NCI-H1436 (cell line): ENCODE measurements around the gene DUSP8.
"Not testable (repeated sequence)": the region's sequence is repeated elsewhere in the genome, so short reads cannot be mapped to it uniquely, and the experiment has no call there.

ENCODE experiments used
- DNase-seq: peaks from one replicate; lab custom pipeline; 2025; lab: John Stamatoyannopoulos, UW

The DUSP8 gene

GRCh38 chr11:1572197-1573076, at the start of gene DUSP8:
Gene DUSP8, minus strand, starts transcription at chr11:1572271. Its CDS starts 6,445 bp downstream, at chr11:1565826.
- DNase-seq = peak; percentile 89

GRCh38 chr11:1619449-1619848, 47.4 kb upstream of the DUSP8 start:
- no peak for DNase-seq

GRCh38 chr11:1618231-1618630, 46.2 kb upstream of the DUSP8 start:
- DNase-seq = no peak

- no peak for DNase-seq
These were observed 36.3 kb upstream of the DUSP8 start, which contains the start of gene KRTAP5-3 for GRCh38 chr11:1608363-1608762. Gene KRTAP5-3, minus strand, starts transcription at chr11:1608463. Its CDS starts 78 bp downstream, at chr11:1608385.

GRCh38 chr11:1607901-1608300, 35.8 kb upstream of the DUSP8 start:
- DNase-seq = not testable (repeated sequence)

- DNase-seq = not testable (repeated sequence)
These were observed 35.2 kb upstream of the DUSP8 start for GRCh38 chr11:1607156-1607845.

GRCh38 chr11:1605923-1606322, 33.9 kb upstream of the DUSP8 start:
- DNase-seq = not testable (repeated sequence)

GRCh38 chr11:1604711-1605110, 32.6 kb upstream of the DUSP8 start:
- no peak for DNase-seq

- no peak for DNase-seq
These were observed 32.1 kb upstream of the DUSP8 start for GRCh38 chr11:1604181-1604580.

GRCh38 chr11:1603629-1604028, 31.6 kb upstream of the DUSP8 start:
- no peak for DNase-seq

- DNase-seq = not testable (repeated sequence)
These were observed 29.6 kb upstream of the DUSP8 start for GRCh38 chr11:1601663-1602062.

- DNase-seq = no peak
These were observed 28.6 kb upstream of the DUSP8 start for GRCh38 chr11:1600626-1601025.

GRCh38 chr11:1598816-1599215, 26.7 kb upstream of the DUSP8 start:
- no peak for DNase-seq

- not testable (repeated sequence) for DNase-seq
These were observed 26.3 kb upstream of the DUSP8 start for GRCh38 chr11:1598406-1598805.

GRCh38 chr11:1597994-1598380, 25.9 kb upstream of the DUSP8 start, which contains the start of gene KRTAP5-2:
Gene KRTAP5-2, minus strand, starts transcription at chr11:1598294. Its CDS starts 44 bp downstream, at chr11:1598250.
- no peak for DNase-seq

- DNase-seq = no peak
These were observed 25.4 kb upstream of the DUSP8 start for GRCh38 chr11:1597331-1597993.

- DNase-seq = not testable (repeated sequence)
These were observed 24.6 kb upstream of the DUSP8 start for GRCh38 chr11:1596576-1597121.

- not testable (repeated sequence) for DNase-seq
These were observed 24.0 kb upstream of the DUSP8 start for GRCh38 chr11:1595994-1596575.

- peak; percentile 30 for DNase-seq
These were observed 20.6 kb upstream of the DUSP8 start for GRCh38 chr11:1592628-1593027.

- DNase-seq = no peak
These were observed 17.9 kb upstream of the DUSP8 start for GRCh38 chr11:1589996-1590395.

- DNase-seq = not testable (repeated sequence)
These were observed 17.3 kb upstream of the DUSP8 start for GRCh38 chr11:1589191-1589963.
